GM19025 (cell line): ENCODE data around the gene EPB41L4B.
"Not testable (repeated sequence)": the region's sequence is repeated elsewhere in the genome, so short reads cannot be mapped to it uniquely, and the experiment has no call there.

ENCODE experiments used
- ATAC-seq: cut with Tn5 transposase; IDR thresholded peaks from one replicate; pipeline ENCODE4 v1.9.1; 2021; ENCODE audit warnings: mild to moderate bottlenecking, low read depth, moderate library complexity; ENCODE audit not compliant: unreplicated experiment

EPB41L4B gene

GRCh38 chr9:109320742-109321448 is at the start of gene EPB41L4B:
EPB41L4B (minus strand) TSS chr9:109321059; CDS start chr9:109320446, 613 bp downstream.
- ATAC-seq: peak; percentile 94

DNA sequence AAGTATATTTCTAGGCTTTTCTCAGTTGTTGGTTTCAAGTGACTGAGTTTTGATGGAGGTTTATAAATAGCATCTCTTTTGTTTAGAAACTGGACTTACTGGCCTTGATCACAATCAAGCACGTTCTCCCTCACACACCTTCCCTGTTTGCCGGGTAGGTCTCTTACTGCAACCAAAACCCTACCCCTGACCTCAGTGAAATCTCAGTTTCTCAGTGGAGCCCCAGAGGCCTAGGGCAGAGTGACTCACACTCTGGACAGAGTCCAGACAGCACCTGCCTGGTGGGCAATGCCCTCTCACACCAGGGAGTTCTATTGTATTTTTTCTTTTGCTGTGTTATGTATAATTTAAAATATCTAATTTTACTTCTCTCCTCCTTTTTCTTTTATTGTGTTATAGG is 48.4 kb upstream of the EPB41L4B start:
- ATAC-seq: peak; percentile 51

DNA sequence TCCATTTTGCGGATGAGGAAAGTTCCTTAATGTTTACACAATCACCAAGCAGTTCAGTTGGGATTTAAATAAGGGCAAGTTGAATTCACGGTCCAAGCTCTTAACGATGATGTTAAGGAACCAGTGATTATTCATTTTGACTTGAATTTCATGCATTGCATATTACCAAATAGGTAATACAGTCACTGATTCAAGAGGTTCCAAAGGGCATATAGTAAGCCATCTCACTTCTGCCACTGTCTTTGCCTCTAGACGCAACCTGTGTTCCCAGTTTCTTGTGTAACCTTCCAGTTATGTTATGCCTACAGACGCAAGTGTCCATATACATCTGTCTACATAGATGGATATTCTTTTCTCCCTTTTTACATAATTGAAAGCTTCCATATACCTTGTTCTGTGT is 39.9 kb upstream of the EPB41L4B start:
- no peak for ATAC-seq

DNA sequence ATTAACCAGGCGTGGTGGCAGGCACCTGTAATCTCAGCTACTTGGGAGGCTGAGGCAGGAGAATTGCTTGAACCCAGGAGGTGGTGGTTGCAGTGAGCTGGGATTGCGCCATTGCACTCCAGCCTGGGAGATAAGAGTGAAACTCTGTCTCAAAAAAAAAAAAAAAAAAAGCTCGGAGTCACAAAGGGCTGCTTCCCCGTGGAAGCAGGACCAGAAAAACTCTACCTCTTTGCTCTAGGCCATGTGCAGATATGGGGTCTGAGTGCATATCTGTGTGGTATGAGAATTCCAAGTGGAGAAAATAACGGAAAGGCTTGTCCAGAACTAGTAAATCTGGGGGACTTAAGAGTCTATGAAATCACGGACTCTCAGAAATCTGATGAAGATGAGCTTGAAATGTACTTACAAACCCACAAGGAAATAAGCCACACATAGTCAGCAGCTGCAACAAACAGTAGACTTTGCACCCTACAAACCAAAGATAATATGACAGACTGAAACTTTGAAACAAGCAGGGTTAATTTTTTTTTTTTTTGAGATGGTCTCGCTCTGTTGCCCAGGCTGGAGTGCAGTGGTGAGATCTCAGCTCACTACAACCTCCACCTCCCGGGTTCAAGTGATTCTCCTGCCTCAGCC is 38.2 kb upstream of the EPB41L4B start:
- not testable (repeated sequence) for ATAC-seq

DNA sequence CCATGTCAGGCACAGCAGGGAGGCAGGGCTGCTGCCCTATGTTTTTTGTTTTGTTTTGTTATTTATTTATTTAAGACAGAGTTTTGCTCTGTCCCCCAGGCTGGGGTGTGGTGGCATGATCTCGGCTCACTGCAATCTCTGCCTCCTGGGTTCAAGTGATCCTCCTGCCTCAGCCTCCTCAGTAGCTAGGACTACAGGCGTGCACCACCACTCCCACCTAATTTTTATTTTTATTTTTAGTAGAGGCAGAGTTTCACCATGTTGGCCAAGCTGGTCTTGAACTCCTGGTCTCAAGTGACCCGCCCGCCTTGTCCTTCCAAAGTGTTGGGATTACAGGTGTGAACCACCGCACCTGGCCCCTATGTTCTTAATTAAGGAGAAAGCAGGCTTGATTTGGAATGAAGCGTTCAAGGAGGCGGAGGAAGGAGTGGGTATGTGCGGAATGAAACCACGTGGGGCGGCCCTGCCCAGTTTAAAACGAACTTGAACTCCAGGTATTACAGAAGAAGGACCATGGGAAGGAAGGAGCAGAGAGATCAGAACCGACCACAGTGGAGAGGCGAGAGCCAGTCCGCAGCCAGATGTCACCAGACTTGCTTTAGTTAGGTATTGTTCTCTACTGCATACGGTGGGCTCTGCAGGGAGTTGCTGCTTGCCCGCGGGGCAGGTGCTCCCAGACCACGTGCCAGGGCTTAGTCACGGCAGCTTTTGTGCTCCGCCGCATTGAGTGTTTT is 34.9 kb upstream of the EPB41L4B start:
- ATAC-seq: no peak

DNA sequence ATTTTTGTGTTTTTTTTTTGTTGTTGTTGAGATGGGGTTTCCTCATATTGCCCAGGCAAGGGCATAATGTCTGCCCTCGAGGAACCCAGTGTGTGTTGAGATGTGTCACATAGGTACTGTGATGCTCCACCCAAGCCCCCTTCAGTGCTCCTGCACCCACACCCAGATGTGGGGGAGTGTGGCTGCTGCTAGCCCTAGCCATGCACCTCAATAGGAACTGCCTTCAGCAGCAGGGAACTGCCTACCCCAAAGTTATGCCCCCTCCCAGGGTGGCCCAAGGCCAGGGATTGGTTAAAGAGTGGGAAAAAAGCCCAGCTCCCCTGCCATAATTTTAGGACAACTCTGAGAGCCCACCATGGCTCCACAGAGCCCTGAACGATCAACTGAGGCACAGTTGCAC is 33.3 kb upstream of the EPB41L4B start:
- no peak for ATAC-seq

GRCh38 chr9:109351032-109351431 is 30.2 kb upstream of the EPB41L4B start:
- ATAC-seq: no peak

DNA sequence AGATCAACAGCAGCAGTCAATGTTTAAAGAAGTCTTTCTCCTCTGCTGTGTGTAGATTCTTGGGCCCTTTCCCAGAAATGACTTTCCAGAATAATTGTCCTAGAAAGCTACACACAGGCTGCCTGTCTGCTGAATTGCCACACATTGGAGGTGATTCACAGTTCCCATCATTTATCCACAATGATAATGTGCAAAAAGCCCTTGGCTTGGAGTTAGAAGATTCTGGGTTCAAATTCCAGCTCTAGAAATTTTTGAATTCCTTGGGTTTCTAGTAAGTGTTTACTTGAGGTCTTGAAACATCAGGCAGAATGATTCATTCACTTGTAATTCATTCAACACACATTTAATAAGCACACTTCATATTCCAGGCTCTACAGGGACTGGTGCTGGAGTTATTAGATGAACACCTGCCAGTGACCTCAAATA is 28.6 kb upstream of the EPB41L4B start:
- ATAC-seq: no peak

GRCh38 chr9:109346904-109347303 is 26.0 kb upstream of the EPB41L4B start:
- no peak for ATAC-seq

DNA sequence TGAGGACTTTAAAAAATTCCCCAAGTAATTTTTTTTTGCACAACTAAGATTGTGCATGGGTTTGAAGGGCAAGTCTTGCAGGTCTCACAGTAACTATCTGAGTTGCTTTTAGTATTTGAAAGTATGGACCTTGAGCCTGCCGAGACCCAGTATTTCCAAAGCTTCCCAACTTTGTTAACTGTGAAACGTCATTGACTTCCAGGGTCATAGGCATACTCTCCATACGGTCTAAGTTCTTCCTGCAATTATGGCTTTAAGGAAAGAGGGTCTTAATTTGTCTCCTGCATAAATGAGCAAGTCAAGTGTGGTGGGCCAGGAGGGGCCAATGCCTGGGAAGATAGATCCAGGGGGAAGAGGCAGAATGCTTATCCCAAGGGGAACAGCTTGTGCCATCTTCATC is 24.0 kb upstream of the EPB41L4B start:
- ATAC-seq: no peak

- ATAC-seq: no peak
Observed at GRCh38 chr9:109342878-109343277, 22.0 kb upstream of the EPB41L4B start.

GRCh38 chr9:109341561-109341960 is 20.7 kb upstream of the EPB41L4B start:
- ATAC-seq: no peak

DNA sequence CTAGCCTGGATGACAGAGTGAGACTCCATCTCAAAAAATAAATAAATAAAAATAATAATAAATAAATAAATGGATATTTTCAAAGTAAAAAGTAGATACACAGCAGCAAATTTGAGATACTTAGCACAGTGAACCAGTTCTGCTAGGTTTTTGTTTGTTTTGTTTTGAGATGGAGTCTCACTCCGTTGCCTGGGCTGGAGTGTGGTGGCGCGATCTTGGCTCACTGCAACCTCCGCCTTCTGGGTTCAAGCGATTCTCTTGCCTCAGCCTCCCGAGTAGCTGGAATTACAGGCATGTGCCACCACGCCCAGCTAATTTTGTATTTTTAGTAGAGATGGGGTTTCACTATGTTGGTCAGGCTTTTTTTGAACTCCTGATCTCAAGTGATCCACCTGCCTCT is 20.1 kb upstream of the EPB41L4B start:
- ATAC-seq: not testable (repeated sequence)

GRCh38 chr9:109336409-109336808 is 15.6 kb upstream of the EPB41L4B start:
- no peak for ATAC-seq

- ATAC-seq: no peak
Observed at GRCh38 chr9:109335929-109336328, 15.1 kb upstream of the EPB41L4B start.

DNA sequence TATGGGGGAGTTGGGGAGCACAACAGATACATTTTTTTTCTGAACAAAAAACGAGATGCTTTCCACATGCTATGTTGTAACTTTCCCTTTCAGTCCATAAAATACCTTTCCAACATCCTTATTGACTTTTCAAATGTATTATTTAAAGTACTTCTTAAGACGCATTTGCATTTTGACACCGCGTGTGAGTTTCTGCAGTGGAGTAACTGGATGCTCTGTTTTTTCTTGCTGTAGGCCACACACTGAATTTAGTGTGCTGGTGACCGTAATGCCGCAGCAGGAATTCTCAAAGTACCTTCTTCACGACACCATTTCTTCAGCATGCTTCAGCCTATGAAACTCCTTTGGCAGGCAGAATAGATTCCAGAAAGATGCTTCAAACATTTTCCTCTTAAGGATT is 14.3 kb upstream of the EPB41L4B start:
- no peak for ATAC-seq

DNA sequence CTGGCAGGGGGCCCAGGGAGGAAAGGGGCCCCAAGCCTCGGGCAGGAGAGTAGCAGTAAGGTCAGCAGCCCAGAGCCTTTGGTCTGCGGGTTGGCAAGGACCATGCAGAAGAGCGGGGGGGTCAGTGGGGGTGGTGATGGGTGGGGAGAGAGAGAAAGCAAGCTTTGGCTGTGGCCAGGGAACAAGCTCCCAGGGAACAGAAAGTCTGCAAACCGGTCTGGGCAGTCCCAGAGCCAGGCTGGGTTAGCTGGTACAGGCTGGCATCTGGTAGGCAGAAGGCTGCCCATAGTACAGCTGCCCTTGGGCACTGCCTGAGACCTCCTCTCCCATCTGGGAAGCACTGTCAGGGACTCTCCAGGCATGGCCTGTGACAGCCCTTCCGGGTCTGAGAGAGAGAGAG is 10.5 kb upstream of the EPB41L4B start:
- ATAC-seq: no peak

DNA sequence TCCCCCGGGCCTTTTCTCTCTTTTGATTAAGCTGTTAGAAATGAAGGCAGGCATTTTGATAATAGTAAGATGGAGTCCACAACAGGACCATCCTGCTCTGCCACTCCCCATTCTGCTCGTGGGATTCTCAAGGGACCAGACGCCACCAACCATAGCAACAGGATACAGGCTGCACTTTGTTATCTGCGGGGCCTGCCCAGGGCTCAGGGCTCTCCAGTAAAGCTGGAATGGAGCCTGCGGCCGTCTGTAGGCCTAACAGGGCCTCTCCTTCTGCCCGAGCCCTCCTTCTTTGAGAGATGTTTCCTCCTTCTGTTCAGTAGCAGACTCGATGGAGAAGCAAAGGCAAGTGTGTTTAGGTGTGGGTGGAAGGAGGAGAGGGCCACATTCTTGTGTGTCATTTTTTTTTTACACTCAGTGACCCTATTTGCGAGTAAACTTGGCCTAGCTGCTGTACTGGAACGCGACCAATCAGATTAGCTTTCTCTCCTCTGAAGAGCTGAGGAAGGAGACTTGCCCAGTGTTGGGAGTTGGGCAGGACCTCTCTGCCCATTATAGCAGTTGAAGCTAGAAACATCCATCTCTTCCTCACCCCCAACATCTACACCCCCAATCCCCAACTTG is 8.9 kb upstream of the EPB41L4B start:
- no peak for ATAC-seq

DNA sequence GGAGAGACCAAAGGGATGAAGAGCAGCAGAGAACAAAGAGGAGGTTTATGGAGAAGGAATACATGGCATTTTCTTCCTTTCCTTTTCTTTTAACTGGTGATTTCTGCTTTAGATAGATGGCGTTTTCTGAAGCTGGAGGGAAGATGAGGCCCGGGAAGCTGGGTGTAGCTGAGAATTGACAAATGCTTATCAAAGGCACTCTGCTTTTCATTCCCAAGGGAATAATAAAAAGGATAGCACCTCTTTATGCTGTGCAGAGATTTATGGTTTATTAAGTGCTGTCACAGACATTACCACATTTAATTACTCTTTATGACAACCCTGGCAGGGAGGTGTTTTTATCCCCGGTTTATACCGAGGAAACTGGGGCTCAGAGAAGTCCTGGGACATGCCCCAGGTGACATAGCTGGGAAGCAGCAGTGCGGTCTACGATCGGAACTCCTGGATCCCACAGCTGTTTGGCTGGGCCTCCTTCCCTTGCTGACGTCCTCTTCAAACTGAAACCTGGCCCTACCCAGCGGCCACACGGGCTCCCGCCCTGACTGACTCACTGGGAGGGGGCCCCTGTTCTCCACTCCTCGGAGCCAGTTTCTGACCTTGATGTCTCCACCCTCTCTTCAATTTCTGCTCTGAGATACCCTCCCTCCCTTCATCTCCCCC is 8.2 kb upstream of the EPB41L4B start:
- ATAC-seq: no peak

- no peak for ATAC-seq
Observed at GRCh38 chr9:109325089-109325488, 4.2 kb upstream of the EPB41L4B start.

DNA sequence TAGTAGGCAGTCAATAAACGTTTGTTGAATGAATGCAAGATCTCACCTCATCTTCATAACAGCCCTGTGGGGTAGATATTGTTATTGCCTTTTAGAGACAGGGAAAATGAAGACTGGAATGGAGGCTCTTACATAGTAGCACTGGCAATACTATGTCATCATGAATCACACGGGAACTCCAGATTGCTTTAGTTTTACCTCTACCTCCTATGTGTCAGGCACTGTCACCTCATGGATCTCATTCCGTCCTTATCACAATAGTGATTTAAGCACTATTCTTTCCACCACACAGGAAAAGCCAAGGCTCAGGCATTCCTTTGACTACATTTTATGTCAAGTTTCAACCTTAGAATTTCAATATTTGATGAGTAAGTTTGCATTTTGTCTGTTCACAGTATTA is 2.9 kb upstream of the EPB41L4B start:
- no peak for ATAC-seq
